Transverse colon (tissue), 4 donors: ENCODE results near the gene ACTN4. TPM values are rescaled to one million over a fixed set of nuclear protein-coding genes. Genes with fewer than 3 reads are reported as not detected.

Experiments used
- DNase-seq: peaks from one replicate; pipeline ENCODE4 v3.0.0-alpha.2; 2019
- H3K27ac ChIP-seq, 4 donors: fragments of 200-600 bp; sonication (generic); 2 replicates each; pipeline ENCODE4 v1.5.1; 2016 to 2018; ENCODE audit warnings: inconsistent platforms in 4 of 4
- H3K27me3 ChIP-seq: fragments of 200-600 bp; sonication (generic); 2 replicates; pipeline ENCODE4 v1.5.1; 2017; ENCODE audit warnings: inconsistent platforms
- H3K36me3 ChIP-seq, 4 donors: fragments of 200-600 bp; sonication (generic); 2 replicates each; pipeline ENCODE4 v1.5.1; 2017 to 2019; ENCODE audit warnings: inconsistent platforms in 4 of 4
- H3K4me1 ChIP-seq, 4 donors: fragments of 200-600 bp; sonication (generic); 2 replicates each; pipeline ENCODE4 v1.5.1; 2017 to 2020; ENCODE audit warnings: inconsistent platforms in 4 of 4
- H3K4me3 ChIP-seq, 4 donors: fragments of 200-600 bp; sonication (generic); 1 replicate in 1 of 4; 2 replicates in 3 of 4; pipeline versions ENCODE4 v1.5.1 to v1.6.1; 2017 to 2019; ENCODE audit warnings: inconsistent platforms in 4 of 4
- H3K9me3 ChIP-seq, 2 donors: fragments of 200-600 bp; sonication (generic); 2 replicates each; pipeline ENCODE4 v1.5.1; 2017 to 2019; ENCODE audit warnings: inconsistent platforms in 2 of 2
- CTCF ChIP-seq, 5 experiments: fragments of 200-600 bp in 3 of 5; fragments of 450-650 bp in 2 of 5; sonication (generic) in 3 of 5; IDR thresholded peaks; 1 replicate in 2 of 5; 2 replicates in 3 of 5; pipeline ENCODE4 v1.5.1; 2016 to 2017; ENCODE audit warnings: antibody characterized with exemption in 5 of 5, inconsistent platforms in 3 of 5, mild to moderate bottlenecking in 2 of 5, moderate library complexity in 1 of 5
- EP300 ChIP-seq: sonication (generic); formaldehyde crosslinking; IDR thresholded peaks from one replicate; pipeline ENCODE4 v1.6.1; 2017; ENCODE audit warnings: antibody characterized with exemption, low read depth
- POLR2A ChIP-seq: fragments of 450-650 bp; IDR thresholded peaks from one replicate; pipeline ENCODE4 v1.6.1; 2016; ENCODE audit warnings: antibody characterized with exemption, mild to moderate bottlenecking, moderate library complexity
- POLR2AphosphoS5 ChIP-seq, 3 donors: sonication (generic); formaldehyde crosslinking; IDR thresholded peaks; one replicate each; pipeline ENCODE4 v1.6.1; 2016; ENCODE audit warnings: antibody characterized with exemption in 3 of 3
- WGBS, 2 donors: methylation state at CpG; one replicate each; pipeline ENCODE4 v1.1.5; 2018; ENCODE audit warnings: low coverage in 1 of 2; 5-methylcytosine and 5-hydroxymethylcytosine counted together
- in situ Hi-C, 4 donors: fragments of 200-750 bp; cut with MboI; loops; one replicate each; pipeline versions ENCODE4 v1.15.0 to v1.15.1; 2017; ENCODE audit warnings: low sequenced_read_pairs in 3 of 4, low pct_ligation_motif_present in 1 of 4, low pct_unique_long_range_greater_than_20kb in 1 of 4
- intact Hi-C: fragments of 100-400 bp; cut with DNase I; formaldehyde crosslinking; loops from one replicate; pipeline ENCODE4 v1.15.1; 2023; ENCODE audit warnings: low total_unique reads
- total RNA-seq, 4 donors: library from RNA; depleted of rRNA; stranded (reverse); fragments of >200 nt; gene quantifications; one replicate each; pipeline ENCODE4 v1.1.0, GENCODE V29; 2016

Gene ACTN4
- total RNA-seq, 4 donors from 2014 or later = 458 to 1,080 (median 723) TPM

GRCh38 chr19:38723606-38723965, 76.1 kb downstream of the ACTN4 start:
- TF ChIP-seq CTCF (IDR thresholded peaks at IDR 0.05) (no peak), POLR2AphosphoS5 (IDR thresholded peaks at IDR 0.05) (no peak), POLR2A (no peak), EP300 (no peak)
- Histone ChIP-seq H3K27me3 (no peaks in the 10 kb centered on the region), H3K36me3 (peaks cover 0 to 68% (median 35%) of the 10 kb centered on the region in 4 donors), H3K27ac (peak overlapping the region in 1 of 4 donors; percentile 54), H3K4me1 (peaks cover 0 to 7% (median 0%) of the 10 kb centered on the region in 4 donors), H3K4me3 (no peak overlapping the region), H3K9me3 (no peaks in the 10 kb centered on the region)
- DNase-seq = no peak
- intact Hi-C loops = loop anchor here (5.0 kb wide), 1 partner anchor 404 kb away; the partner anchor contains the start of gene PAK4
- in situ Hi-C loops = no loop called here
- 71% methylated on average over 11 of the region's 11 CpGs; no CpG with 5 or more reads in 1 of the 2 donors for WGBS, 2 donors

GRCh38 chr19:38723990-38724854, 76.8 kb downstream of the ACTN4 start:
- H3K4me1 ChIP-seq = peaks cover 0 to 7% (median 2%) of the 10 kb centered on the region in 4 donors
- in situ Hi-C loops = no loop called here

GRCh38 chr19:38725469-38726283, 78.2 kb downstream of the ACTN4 start:
- intact Hi-C loops = no loop called here
- Histone ChIP-seq H3K4me1 (peaks cover 0 to 18% (median 7%) of the 10 kb centered on the region in 4 donors), H3K27ac (peak overlapping the region in 1 of 4 donors; percentile 71), H3K9me3 (no peaks in the 10 kb centered on the region), H3K36me3 (peaks cover 0 to 68% (median 35%) of the 10 kb centered on the region in 4 donors), H3K27me3 (no peaks in the 10 kb centered on the region), H3K4me3 (no peak overlapping the region)
- DNase-seq = no peak
- 89% methylated on average over 18 of the region's 21 CpGs; no CpG with 5 or more reads in 1 of the 2 donors for WGBS, 2 donors
- in situ Hi-C loops = no loop called here
- TF ChIP-seq CTCF (IDR thresholded peaks at IDR 0.05) = no peak
- TF ChIP-seq POLR2A = no peak
- no peak for TF ChIP-seq EP300
- no peak for TF ChIP-seq POLR2AphosphoS5 (IDR thresholded peaks at IDR 0.05)

More at GRCh38 chr19:38723990-38724854, 76.8 kb downstream of the ACTN4 start:
- 92% methylated on average over 33 of the region's 42 CpGs; no CpG with 5 or more reads in 1 of the 2 donors for WGBS, 2 donors
- H3K27ac ChIP-seq = peak overlapping the region in 1 of 4 donors; percentile 3
- TF ChIP-seq EP300 (no peak), POLR2AphosphoS5 (IDR thresholded peaks at IDR 0.05) (no peak), CTCF (IDR thresholded peaks at IDR 0.05) (no peak), POLR2A (no peak)
- peaks cover 0 to 68% (median 35%) of the 10 kb centered on the region in 4 donors for H3K36me3 ChIP-seq
- H3K27me3 ChIP-seq = no peaks in the 10 kb centered on the region
- no peak for DNase-seq
- no peaks in the 10 kb centered on the region for H3K9me3 ChIP-seq
- no peak overlapping the region for H3K4me3 ChIP-seq
- intact Hi-C loops = loop anchor here (5.0 kb wide), 1 partner anchor 403 kb away; the partner anchor contains the start of gene PAK4

- Histone ChIP-seq H3K9me3 (no peaks in the 10 kb centered on the region), H3K27me3 (no peaks in the 10 kb centered on the region), H3K27ac (peak overlapping the region in 2 of 4 donors; percentile 6 to 71), H3K36me3 (peaks cover 0 to 63% (median 35%) of the 10 kb centered on the region in 4 donors), H3K4me1 (peaks cover under 1 to 24% (median 13%) of the 10 kb centered on the region in 4 donors), H3K4me3 (no peak overlapping the region)
- intact Hi-C loops = no loop called here
- WGBS, 2 donors = 80% methylated on average over 6 of the region's 6 CpGs; no CpG with 5 or more reads in 1 of the 2 donors
- DNase-seq = no peak
- no peak for TF ChIP-seq CTCF (IDR thresholded peaks at IDR 0.05)
- TF ChIP-seq POLR2A = no peak
- in situ Hi-C loops = no loop called here
Observed at GRCh38 chr19:38726284-38726673, 78.8 kb downstream of the ACTN4 start.
